Upper lobe of right lung (tissue), 1 donor: ENCODE measurements around the gene OGFOD2. TPM values are rescaled to one million over a fixed set of nuclear protein-coding genes. Genes with fewer than 3 reads are reported as not detected.

Experiments used
- ATAC-seq: fragments of 200-7000 bp; cut with Tn5 transposase; one replicate; pipeline ENCODE4 v1.9.1; 2020; ENCODE audit warnings: mild to moderate bottlenecking, moderate library complexity
- DNase-seq: peaks from one replicate; pipeline ENCODE4 v3.0.0-alpha.2; 2020
- H3K27ac ChIP-seq: fragments of 200-600 bp; one replicate; pipeline ENCODE4 v1.8.0; 2022
- H3K27me3 ChIP-seq: fragments of 200-600 bp; one replicate; pipeline ENCODE4 v1.8.0; 2022; ENCODE audit warnings: mild to moderate bottlenecking
- H3K36me3 ChIP-seq: fragments of 200-600 bp; one replicate; pipeline ENCODE4 v1.8.0; 2022
- H3K4me1 ChIP-seq: fragments of 200-600 bp; one replicate; pipeline ENCODE4 v1.8.0; 2022
- H3K4me3 ChIP-seq: fragments of 200-600 bp; one replicate; pipeline ENCODE4 v1.8.0; 2022; ENCODE audit warnings: mild to moderate bottlenecking
- H3K9me3 ChIP-seq: fragments of 200-600 bp; one replicate; pipeline ENCODE4 v1.8.0; 2022
- intact Hi-C: fragments of 100-400 bp; cut with DNase I; formaldehyde crosslinking; loops from one replicate; pipeline ENCODE4 v1.11.0; 2022
- total RNA-seq: library from RNA; stranded (reverse); fragmentation: NEBNext Ultra II Directional; extraction: Animal tissue kit (Norgen Biotek cat#: 25700); gene quantifications from one replicate; pipeline ENCODE4 v1.2.1, GENCODE V29; 2021
- TF ChIP-seq, protein P1 (sequence below): fragments of 200-600 bp; IDR thresholded peaks from one replicate; pipeline ENCODE4 v1.8.0; 2022; ENCODE audit warnings: antibody characterized with exemption
- donor health status: DM: no; HTN: yes; CAD: no; lungs with severe emphysema.

Gene OGFOD2
- total RNA-seq, 1 donor from 2014 or later = 13.7 TPM

DNA sequence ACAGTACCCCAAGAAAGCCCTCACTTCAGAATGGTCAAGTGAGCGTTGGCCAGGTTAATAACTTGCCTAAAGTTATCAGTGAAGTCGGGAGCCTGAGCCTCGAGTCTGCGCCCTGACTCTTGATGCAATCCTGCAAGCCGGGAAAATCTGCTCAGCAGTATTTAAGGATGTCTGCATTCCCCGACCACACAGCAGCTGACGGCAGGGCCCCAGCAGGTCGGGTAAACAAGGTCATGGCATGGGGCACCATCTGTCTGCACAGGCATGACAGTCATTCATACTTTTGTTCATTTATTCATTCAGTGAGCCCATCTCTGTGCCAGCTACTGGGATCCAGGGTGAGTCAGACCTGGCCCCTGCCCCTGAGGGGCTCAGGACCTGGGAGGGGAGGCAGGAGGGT is 19.9 kb upstream of the OGFOD2 start:
- Histone ChIP-seq H3K27ac (no peak overlapping the region), H3K27me3 (no peaks in the 10 kb centered on the region), H3K4me1 (no peaks in the 10 kb centered on the region), H3K4me3 (no peak overlapping the region), H3K36me3 (no peaks in the 10 kb centered on the region), H3K9me3 (no peaks in the 10 kb centered on the region)
- ATAC-seq (no peak), DNase-seq (no peak)
- TF ChIP-seq, protein P1, sequence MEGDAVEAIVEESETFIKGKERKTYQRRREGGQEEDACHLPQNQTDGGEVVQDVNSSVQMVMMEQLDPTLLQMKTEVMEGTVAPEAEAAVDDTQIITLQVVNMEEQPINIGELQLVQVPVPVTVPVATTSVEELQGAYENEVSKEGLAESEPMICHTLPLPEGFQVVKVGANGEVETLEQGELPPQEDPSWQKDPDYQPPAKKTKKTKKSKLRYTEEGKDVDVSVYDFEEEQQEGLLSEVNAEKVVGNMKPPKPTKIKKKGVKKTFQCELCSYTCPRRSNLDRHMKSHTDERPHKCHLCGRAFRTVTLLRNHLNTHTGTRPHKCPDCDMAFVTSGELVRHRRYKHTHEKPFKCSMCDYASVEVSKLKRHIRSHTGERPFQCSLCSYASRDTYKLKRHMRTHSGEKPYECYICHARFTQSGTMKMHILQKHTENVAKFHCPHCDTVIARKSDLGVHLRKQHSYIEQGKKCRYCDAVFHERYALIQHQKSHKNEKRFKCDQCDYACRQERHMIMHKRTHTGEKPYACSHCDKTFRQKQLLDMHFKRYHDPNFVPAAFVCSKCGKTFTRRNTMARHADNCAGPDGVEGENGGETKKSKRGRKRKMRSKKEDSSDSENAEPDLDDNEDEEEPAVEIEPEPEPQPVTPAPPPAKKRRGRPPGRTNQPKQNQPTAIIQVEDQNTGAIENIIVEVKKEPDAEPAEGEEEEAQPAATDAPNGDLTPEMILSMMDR = no peak
- intact Hi-C loops = loop anchor here (10.0 kb wide), 1 partner anchor 160 kb away; no protein-coding TSS in a partner anchor

DNA sequence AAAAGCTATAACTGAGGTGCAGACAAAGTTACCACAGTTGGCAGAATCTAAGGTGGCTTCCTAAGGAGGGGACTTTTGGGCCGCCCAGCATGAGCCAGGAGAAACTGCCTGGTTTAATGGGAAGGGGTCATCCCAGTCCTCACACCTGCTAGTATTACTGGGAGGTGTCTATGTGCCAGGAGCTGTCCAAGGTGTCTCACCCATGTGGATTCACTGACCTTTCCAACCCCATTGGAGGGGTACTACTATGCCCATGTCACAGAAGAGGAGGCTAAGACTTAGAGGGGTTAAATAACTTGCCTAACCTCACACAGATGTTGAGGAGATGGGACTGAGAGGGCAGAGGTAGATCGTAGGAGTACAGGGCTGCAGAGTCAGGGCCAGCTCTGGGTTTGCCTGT is 19.0 kb upstream of the OGFOD2 start:
- intact Hi-C loops = loop anchor here (10.0 kb wide), 1 partner anchor 161 kb away; no protein-coding TSS in a partner anchor
- Histone ChIP-seq H3K4me1 (no peaks in the 10 kb centered on the region), H3K27me3 (no peaks in the 10 kb centered on the region), H3K27ac (no peak overlapping the region), H3K4me3 (no peak overlapping the region), H3K36me3 (no peaks in the 10 kb centered on the region), H3K9me3 (no peaks in the 10 kb centered on the region)
- ATAC-seq = no peak
- no peak for DNase-seq
- TF ChIP-seq, protein P1 = no peak

DNA sequence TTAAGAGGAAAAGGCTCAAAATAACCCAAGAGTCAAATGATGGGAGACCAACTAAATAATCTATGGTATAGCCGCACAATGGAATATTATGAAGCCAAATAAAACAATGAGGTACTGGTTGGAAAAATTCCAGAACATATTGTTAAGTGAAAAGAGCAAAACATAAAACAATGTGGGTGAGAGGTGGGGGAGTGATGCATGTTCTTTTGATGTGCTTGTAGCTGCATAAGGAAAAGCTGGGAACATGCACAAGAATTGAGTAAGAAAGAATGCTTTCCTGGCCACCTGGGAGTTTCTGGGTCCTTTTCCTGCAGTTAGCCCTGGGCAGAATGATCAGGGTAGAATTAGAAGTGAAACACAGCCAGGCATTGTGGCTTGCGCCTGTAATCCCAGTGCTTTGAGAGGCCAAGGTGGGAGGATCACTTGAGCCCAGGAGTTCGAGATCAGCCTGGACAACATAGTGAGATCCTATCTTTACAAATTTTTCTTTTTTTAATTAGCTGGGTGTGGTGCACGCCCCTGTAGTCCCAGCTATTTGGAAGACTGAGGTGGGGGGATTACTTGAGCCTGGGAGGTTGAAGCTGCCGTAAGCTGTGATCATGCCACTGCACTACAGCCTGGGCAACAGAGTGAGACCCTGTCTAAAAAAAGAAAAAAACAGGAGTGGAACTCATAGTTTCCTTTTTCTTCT is 16.7 kb upstream of the OGFOD2 start:
- no peaks in the 10 kb centered on the region for H3K36me3 ChIP-seq
- no peak overlapping the region for H3K4me3 ChIP-seq
- H3K27ac ChIP-seq = no peak overlapping the region
- intact Hi-C loops = loop anchor here (10.0 kb wide), 1 partner anchor 164 kb away; no protein-coding TSS in a partner anchor
- DNase-seq = no peak
- TF ChIP-seq, protein P1 = no peak
- H3K4me1 ChIP-seq = peaks cover 3% of the 10 kb centered on the region
- no peak for ATAC-seq
- no peaks in the 10 kb centered on the region for H3K27me3 ChIP-seq
- no peaks in the 10 kb centered on the region for H3K9me3 ChIP-seq

DNA sequence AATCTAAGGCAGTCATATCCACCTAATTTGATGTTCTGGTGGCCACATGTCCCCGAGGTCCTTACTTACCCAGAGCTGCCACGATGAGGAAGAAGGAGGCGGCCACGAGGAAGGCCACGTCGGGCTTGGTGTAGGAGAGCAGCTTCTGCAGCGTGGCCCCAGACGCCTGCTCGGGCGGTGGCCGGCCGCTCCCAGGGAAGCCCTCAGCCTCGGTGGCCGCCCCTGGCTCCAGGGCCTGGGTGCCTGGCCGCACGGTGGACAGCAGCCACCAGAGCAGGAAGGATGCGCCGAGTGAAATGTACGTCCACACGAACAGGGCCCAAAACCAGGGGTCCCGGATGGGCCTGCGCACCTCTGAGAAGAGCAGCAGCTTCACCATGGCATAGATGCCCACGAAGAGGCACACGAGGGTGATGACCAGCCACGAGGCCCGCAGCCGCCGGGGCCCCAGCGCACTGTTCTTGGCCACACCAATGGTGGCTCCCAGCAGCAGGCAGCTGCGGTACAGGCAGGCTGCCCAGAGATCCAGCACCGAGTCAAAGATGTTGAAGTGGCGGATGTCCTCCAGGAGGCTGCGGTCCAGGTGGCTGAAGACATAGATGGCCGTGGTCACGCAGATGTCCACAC is 15.4 kb upstream of the OGFOD2 start:
- DNase-seq (no peak), ATAC-seq (no peak)
- TF ChIP-seq, protein P1 = no peak
- no peaks in the 10 kb centered on the region for H3K27me3 ChIP-seq
- H3K36me3 ChIP-seq = no peaks in the 10 kb centered on the region
- intact Hi-C loops = loop anchor here (10.0 kb wide), 1 partner anchor 165 kb away; no protein-coding TSS in a partner anchor
- no peak overlapping the region for H3K4me3 ChIP-seq
- H3K27ac ChIP-seq = no peak overlapping the region
- H3K9me3 ChIP-seq = no peaks in the 10 kb centered on the region
- peaks cover 10% of the 10 kb centered on the region for H3K4me1 ChIP-seq

DNA sequence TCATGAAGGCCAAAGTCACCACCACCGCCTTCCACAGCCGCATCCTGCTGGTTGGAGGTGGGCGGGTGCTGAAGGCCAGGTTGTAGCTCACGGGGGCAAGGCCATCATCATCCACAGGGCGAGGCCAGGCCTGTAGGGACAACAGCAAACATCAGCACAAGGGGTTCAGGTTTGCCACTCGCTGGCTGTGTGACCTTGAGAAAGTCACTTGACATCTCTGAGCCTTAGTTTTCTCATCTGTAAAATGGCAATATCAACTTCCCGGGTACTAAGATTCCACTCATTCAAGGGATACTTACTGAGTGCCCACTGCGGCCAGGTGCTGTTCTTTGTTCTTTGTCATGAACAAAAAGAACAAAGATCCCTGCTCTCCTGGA is 14.9 kb upstream of the OGFOD2 start:
- Histone ChIP-seq H3K27me3 (no peaks in the 10 kb centered on the region), H3K4me1 (peaks cover 12% of the 10 kb centered on the region), H3K9me3 (no peaks in the 10 kb centered on the region), H3K36me3 (no peaks in the 10 kb centered on the region), H3K27ac (no peak overlapping the region), H3K4me3 (no peak overlapping the region)
- DNase-seq (no peak), ATAC-seq (no peak)
- intact Hi-C loops = no loop called here
- TF ChIP-seq, protein P1 = no peak
